Middle frontal gyrus (tissue), 1 donor: Measurements from ENCODE around the gene GPR18.
A peak's percentile ranks its signal among the peaks of the same experiment; 100 is the strongest.

Experiments used
- DNase-seq: peaks from one replicate; pipeline ENCODE4 v3.0.0-alpha.2; 2015; ENCODE audit warnings: low spot score; ENCODE audit errors: extremely low spot score

The GPR18 gene

DNA sequence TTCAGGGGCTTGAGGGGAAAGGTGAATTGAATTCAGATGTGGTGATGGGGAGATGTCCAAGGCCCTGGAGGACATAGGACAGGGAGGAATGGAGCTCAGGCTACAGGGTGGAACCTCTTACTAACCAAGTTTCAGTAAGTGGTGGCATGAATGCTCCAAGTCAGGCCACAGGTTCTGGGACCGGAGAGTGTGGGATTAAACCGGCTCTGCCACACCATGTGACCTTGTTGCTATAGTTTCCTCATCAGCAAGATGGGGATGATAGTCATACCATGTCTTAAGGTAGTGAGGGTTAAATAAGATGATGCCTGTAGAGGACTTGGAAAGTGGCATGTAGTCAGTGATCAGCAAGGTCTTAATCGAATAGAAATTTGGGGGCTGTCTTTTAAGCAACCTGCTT, 32.7 kb upstream of the GPR18 start:
- DNase-seq: no peak

GRCh38 chr13:99289674-99290337, 31.6 kb upstream of the GPR18 start:
- DNase-seq: no peak

GRCh38 chr13:99289271-99289670, 31.1 kb upstream of the GPR18 start:
- DNase-seq: no peak

DNA sequence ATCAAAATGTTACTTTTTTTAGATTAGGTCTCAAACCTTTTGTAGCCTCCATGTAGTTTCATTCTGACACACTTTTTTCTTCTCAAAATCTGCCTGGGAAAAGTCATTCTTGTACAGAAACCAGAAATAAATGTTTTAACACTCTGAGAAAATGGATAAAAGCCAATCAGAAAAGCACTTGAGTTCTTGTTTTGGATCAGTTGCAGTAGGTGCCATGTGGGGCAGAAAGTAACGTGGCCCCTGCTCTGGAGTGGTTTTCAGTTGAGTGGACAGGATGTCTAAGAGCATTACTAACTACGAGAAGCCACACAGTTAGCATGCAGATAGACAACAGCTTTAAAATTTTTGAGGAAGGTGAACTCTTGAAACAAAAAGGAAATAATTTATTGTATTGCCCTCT, 29.9 kb upstream of the GPR18 start:
- DNase-seq: no peak

DNA sequence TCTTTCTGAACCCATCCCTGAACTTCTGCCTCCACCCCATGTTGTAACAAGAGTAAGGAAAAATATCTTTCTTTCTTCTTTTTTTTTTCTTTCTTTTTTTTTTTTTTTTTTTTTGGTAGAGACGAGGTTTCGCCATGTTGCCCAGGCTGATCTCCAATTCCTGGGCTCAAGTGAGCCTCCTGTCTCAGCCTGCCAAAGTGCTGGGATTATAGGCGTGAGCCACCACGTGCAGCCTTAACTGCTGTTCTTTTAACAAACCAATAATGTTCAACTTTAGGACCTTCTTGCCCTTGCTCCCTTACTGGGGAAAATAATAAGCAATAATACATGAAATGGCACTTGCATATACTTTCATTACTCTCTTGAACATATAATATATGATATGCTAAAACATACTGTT, 29.4 kb upstream of the GPR18 start:
- DNase-seq: no peak

- DNase-seq: no peak
Measured at GRCh38 chr13:99285432-99286182, 27.4 kb upstream of the GPR18 start.

- DNase-seq: no peak
Measured at GRCh38 chr13:99282264-99283231, 24.4 kb upstream of the GPR18 start.

DNA sequence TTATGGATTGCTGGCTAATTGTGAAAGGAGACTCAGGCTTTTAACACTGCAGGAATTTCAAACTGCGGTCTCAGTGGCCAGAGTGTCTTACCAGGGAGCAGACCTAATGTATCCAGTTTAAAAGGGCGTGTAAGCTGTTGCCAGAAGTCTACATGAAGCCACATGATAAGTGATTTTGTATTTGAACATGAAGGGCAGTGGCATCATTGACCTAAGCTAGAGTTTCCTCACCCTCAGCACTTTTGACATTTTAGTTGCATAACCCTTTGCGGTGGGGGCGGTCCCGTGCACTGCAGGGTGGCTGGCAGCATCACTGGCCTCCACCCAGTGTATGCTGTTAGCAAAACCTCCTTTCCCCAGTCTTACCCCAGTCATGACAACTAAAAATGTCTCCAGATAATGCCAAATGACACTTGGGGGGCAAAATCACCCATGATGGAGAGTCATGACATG, 23.7 kb upstream of the GPR18 start:
- no peak for DNase-seq

DNA sequence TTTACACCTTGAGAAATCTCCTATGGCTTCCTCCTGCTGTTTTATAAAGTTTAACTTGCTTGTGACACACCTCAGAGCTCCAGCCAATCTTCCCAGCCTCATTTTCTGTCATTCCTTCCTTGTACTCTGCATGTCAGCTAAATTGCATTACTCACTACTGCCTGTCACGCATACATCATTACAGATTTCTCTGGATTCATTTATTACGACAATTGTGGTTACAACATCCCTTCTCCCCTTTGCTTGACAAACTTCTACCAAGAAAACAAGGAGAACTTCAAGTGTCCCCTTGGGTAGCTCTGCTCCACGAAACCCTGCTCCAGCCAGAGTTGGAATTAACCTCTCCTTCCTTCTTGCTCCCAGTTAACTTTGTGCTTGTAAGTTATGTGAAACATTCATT, 22.0 kb upstream of the GPR18 start:
- no peak for DNase-seq

- DNase-seq: no peak
Measured at GRCh38 chr13:99279637-99280036, 21.5 kb upstream of the GPR18 start.

DNA sequence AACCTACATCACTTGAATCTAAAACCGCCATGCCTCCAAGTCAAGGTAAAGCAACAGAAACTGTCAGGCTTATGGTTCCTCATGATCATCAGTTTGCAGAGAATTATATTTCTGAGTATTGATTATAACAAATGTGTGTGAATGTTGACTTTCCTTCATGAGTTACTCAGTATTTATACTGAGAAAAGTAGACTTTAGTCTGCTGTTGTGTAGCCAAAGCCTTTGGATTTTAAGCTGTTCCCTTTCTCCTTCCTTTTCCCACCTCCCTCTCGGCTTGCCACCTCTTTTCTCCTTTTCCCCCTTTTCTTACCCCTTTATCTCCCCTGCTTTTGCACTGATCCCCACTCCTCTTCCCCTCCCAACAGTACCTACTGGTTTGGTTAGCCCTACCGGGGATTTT, 20.7 kb upstream of the GPR18 start:
- DNase-seq: no peak

DNA sequence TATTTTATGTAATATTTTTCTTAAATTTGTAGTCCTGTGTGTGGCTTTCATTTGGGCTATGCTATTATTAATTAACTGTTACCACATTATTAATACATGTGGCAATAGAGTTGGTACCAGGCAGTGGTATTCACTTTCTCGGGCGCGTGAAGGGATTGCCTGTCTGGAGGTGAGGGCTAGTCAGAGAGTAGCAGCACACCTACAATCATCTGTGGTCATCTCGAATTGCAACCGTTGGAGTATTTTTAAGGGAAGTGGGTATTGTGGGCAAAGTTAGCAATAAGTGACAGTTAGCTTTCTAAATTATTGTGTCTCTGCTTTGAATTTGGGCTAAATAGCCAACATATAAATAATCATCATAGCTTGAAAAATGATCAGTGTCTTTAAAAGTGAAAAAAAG, 20.0 kb upstream of the GPR18 start:
- no peak for DNase-seq

- DNase-seq: no peak
Measured at GRCh38 chr13:99277629-99278028, 19.4 kb upstream of the GPR18 start.

- no peak for DNase-seq
Measured at GRCh38 chr13:99276706-99277105, 18.5 kb upstream of the GPR18 start.

DNA sequence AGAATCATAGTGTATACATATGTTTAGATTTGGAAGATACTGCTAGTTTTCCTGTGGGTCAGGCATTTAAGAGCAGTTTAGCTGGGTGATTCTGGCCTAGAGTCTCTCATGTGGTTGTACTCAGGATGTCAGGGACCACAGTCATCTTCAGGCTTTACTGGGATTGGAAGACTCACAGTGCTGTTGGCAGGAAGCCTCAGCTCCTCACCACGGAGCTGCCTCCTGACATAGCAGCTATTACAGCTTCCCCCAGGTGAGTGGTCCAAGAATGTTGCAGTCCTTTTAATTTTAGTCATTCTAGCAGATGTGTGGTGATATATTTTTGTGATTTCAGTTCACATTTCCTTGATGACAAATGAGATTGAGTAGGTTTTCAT, 16.9 kb upstream of the GPR18 start:
- DNase-seq: no peak

DNA sequence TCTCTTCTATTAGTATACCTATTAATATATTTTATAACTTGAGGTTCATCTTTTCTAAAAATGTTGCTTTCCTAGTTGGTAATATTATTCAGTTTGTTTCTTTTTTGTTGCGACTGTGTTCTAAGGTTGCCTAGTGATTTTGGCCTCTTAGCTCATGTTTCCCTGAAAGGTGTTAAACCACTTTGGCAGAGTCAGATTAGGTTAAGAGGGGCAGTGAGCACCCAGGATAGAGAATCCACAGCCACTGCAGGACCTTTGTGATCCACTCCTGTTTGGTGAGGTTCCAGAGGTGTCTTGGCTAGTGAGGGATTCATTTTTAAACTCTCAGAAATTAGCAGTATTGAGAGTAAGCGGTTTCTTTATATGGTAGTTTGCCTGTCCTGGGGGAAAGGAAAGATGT, 14.9 kb upstream of the GPR18 start:
- no peak for DNase-seq

DNA sequence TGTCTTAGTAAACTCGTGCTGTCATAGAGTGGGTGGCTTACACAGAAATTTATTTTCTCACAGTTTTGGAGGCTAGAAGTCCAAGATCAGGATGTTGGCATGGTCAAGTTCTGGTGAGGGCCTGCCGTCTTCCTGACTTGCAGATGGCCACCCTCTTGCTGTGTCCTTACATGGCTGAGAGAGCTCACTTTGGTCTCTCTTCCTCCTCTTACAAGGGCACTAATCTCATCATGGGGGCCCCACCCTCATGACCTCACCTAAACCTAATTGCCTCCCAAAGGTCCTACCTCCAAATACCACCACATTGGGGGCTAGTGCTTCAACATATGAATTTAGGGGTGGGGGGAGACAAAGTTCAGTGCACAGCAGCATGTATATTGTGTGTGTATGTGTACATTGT, 14.3 kb upstream of the GPR18 start:
- DNase-seq: no peak

DNA sequence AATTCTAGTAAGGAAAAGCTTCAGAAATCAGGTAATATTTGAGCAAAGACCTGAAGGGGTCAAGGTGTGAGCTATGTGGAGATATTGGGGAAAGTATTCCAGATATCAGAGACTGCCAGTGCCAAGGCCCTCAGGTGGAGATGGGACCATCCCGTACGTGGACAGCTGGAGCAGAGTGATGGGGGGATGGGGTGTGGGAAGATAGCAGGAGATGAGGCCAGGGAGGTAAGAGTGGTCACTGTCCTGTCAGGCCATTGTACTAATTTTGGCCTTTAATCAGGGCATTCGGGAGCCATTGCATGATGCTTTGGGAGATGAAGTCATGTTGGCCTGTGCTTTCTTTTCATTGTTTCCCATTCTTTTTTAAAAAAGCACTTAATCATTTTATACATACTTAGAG, 13.1 kb upstream of the GPR18 start:
- DNase-seq: no peak

- DNase-seq: no peak
Measured at GRCh38 chr13:99270518-99270917, 12.3 kb upstream of the GPR18 start.

- DNase-seq: peak; percentile 27
Measured at GRCh38 chr13:99269627-99270241, 11.6 kb upstream of the GPR18 start.

DNA sequence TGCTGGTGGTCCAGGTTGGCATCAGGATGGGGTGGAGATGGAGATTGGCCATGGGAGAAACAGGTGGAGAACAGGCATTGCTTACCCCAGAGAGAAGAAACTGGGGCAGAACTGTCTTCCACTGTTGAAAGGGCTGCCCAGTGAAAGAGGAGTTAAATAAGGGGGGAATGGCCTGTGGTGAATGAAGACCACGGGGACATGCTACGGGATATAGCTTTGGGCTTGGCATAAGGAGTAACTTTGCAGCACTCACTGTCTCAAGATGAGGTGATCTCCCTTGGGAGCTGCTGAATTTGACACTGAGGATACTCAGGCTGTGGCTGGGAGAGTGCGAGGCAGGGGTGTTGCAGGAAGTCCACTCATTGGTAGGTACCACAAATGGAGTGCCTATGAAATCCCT, 10.6 kb upstream of the GPR18 start:
- no peak for DNase-seq

- DNase-seq: no peak
Measured at GRCh38 chr13:99267927-99268326, 9.7 kb upstream of the GPR18 start.
